GM21515 (cell line): ENCODE data around the gene WWOX.
"Not testable (repeated sequence)": the region's sequence is repeated elsewhere in the genome, so short reads cannot be mapped to it uniquely, and the experiment has no call there.

Source experiments
- ATAC-seq: cut with Tn5 transposase; IDR thresholded peaks from one replicate; pipeline ENCODE4 v1.9.1; 2021; ENCODE audit not compliant: unreplicated experiment

The WWOX gene

DNA sequence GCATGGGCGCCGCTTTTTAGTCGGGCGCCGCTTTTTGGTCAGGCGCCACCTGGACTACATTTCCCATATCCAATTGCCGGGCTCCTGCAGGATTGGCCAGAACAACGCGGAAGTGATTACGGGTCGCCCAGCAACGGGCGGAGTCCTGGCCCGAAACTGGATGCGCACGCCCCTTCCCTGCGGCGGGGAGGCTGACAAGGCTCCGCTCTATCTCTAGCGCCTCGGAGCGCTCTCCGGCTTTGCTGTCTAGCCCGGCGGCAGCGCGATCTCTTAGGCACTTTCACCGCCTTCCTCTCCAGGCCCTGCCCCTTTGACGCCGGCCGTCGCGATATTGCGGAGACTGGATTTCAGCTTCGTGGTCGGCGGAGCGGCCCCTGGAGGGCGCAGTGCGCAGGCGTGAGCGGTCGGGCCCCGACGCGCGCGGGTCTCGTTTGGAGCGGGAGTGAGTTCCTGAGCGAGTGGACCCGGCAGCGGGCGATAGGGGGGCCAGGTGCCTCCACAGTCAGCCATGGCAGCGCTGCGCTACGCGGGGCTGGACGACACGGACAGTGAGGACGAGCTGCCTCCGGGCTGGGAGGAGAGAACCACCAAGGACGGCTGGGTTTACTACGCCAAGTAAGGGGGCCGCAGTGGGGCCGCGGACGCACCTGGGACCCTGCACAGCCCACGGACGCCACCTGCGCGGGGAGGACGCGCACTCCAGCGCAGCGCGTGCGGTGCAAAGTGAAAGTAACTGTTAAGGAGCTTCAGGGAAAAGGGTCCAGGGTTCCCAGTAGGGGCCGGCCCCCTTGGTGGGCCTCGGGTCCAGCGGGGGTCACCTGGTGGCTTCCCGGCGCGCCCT is at the start of gene WWOX:
TSS of gene WWOX (plus strand) at position 384 of the 841 bp plus-strand sequence.
- peak; percentile 96 for ATAC-seq

DNA sequence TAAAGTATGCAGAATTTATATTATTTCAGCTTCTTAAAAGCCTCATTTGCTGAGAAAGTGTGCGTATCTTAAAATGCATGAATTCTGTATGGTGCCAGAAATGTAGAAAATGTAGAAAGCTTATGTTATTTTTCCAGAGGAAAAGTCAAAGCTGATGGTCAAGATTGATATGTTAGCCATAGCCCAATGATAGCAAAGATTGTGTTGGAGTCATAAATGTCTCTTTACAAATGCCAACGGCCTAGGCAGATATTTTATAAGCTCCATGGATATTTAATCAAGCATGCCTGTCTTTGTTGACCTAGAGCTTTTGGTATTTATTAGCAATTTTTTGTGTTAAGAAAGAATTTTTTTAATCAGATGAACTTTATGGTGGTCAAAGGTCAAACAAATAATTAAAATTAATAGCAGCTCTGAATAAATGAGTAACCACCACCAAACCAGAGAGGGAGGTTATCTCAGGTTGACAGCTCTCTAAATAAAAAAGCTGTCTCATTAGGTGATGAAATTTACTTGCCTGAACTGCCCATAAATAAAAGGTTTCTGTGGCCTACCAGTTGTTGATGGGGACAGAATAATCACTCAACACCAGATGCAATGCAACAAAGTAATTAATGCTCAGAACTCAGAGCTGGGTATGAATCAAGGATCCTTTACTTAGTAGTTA is 48.6 kb upstream of the WWOX start:
- no peak for ATAC-seq

DNA sequence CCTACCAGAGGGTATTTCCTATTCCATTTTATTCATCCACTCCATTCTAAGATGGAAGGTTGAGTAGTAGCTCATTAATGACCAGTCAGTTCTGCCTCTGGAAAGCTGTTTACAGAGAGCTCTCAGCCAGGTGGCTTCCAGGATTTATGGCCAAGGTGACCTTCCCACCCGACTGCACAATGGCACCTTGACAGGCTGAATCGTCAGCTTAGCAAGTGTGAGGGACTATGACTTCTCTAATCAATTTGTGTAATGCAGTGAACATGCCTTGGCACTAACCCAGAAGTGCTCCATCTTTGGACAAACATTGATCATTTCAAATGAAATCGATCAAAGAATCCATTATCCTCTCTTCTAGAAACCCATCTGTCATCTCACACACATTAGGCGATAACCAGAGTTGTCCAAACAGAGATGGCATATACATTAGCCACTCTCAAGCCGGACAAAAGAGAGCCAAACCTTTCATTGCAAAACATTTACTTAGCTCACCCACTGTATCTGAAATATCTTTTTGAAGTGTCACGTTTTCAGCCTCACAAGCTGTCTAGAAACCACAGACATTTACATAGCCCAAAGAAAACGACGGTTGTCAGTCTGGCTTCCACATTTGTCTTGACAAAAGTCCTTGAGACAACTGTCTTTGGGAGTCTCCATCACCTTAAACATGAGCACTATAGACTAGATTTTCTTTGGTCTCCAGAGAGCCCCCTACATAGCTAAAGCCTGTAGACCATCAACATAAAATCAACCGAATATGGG is 41.5 kb upstream of the WWOX start:
- no peak for ATAC-seq

DNA sequence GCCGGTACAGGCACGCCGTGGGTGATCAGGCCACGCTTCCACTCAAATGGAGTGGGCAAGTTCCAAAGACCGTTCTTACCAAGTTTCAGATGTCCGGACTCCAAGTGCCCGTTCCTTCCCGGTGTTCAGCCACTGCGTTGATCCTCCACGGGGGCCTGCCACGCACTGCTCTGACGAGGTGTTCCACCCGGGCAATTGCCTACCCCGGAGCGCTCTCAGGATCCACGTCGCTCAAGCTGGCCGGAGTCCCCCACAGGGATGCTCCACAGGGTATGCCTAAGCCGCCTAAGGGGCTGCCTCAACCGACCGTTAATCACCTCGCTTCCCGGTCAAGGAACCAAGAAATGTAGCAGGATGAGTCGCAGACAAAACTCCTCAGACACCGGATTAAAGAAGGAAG is 39.6 kb upstream of the WWOX start:
- ATAC-seq = not testable (repeated sequence)

DNA sequence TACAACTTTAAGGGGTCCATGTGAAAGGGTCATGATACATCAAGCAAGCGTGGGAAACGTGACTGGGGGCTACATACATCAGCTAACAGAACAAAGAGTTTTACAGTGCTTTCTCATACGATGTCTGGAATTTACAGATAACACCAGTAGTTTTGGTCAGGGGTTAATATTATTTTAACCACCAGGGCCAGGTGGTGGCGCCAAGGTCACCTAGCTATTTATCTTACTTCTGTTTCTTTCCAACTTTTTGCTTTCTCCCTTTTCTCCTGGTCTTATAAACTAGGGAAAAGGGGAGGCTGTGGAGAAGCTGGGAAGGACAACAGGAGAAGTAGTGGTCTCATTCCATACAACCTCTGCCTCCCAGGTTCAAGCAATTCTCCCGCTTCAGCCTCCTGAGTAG is 39.2 kb upstream of the WWOX start:
- ATAC-seq = no peak

DNA sequence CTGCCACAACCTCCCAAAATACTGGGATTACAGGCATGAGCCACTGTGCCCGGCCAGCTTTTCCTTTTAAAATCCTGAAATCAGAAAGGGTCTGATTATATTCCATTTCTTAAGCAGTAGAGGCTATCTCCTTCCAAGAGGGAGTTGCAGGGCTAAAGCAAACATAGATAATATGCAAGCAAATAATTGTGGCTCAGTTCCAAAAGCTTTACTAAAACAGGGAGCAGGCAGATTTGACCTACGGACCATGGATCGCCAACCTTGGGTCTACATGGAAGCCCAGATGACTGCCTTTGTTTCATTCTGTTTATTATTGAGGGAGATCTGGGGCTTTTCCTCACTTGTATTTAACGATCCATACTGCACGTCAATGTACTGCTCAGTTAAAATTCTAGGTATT is 38.6 kb upstream of the WWOX start:
- no peak for ATAC-seq

DNA sequence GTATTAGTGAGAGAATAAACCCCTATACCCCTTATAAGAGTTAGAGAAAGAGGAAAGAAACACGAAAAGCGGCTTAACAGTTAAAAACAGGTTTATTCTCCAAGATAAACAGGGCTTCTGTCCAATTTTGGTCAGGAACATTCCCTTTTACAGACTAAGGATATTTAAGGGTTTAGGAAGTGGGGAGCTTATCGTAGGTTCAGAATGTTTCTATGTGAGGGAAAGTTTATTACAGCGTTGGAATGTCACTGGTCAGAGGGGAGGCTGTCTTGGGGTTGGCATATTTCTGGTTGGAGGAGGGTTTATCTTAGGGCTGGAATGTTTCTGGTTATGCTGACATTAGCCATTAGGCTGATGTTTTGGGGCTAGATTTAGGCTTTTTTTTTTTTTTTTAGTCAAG is 34.1 kb upstream of the WWOX start:
- ATAC-seq = no peak

DNA sequence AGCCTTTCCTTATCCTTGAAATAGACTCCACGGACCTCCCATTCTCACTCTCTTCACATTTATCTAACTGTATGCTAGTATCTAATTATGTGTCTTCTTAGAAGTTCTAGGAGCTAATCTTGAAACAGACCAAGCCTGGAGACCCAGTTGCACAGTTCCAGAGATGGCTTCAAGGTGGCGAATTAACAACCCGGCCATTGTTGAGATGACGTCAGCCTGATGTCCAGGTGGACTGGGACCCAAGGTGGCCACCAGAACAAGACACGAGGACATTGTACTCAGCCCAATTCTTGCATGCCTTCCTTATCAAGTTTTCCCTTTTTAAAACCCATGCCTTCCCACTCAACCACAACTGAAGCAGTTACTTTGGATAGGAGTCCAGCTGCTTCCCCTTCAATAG is 29.5 kb upstream of the WWOX start:
- no peak for ATAC-seq

DNA sequence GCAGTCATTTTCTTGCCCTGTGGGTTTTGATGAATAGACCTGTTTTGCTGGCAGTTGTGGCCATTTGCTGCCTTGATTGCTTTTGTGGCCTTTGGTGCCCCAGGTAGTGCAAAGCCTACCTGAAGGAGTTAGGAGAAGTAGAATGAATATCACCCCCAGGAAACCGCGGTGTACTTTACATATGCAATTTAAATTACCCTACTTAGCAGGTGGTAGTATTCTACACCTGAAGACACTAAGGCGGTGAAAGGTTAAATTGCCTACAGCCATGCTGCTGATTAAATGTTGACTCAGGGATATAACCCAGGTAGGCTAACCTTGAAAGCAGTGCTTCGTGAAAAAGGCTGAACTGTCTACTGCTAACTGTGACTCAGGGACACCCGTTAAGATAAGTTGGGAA is 27.2 kb upstream of the WWOX start:
- ATAC-seq = no peak

DNA sequence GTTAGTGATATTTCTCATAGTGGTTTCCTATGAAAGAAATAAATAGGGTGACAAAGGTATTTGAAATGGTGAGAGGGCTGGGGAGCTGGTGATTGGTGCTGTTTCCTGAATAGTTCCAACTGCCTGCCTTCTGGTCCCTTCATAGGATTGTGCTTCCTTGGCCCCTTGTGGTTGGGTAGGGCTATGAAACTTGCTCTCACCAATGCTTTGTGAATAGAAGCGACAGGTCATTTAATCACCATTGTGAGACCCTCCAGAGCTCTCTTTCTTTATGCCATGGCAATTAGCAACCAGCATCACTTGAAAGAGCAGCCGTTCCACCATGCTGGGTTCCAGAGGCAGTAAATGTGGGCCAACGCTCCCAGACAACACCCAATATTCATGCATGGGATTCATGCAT is 23.7 kb upstream of the WWOX start:
- no peak for ATAC-seq

DNA sequence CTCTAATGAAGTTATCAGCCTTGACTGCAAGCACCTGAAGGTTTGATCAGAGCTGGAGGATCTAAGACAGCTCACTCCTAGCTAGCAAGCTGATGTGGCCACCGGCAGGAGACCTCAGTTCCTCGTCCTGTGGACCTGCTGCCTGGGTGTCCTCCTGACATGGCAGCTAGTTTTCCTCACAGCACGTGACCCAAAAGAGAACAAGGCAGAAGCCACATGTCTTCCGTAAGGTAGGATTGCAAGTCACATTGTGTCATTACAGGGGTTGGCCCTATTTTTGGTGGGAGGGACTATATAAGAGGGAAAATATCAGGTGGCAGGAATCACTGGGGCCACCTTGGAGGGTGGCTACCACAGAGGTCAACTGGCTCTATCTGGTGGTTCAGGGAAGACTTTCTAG is 18.1 kb upstream of the WWOX start:
- ATAC-seq = no peak

DNA sequence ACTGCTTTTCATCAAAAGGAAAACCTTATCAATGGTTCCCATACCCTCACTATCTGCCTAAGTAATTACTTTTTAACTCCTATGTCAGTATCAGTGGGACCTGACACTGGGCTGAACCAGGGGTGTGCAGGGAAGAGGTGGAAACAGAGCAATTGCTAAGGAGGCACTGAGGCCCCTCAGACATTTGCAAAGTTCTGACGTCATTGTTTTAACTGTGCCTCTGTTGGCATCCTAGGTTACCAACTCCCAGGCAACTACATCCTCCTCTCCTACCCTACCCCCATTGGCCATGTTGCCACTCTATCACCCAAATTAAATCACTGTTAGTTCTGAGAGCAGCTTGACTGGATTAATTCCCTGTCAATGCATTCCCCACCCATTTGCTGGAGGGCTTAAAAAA is 8.0 kb upstream of the WWOX start:
- ATAC-seq = no peak

DNA sequence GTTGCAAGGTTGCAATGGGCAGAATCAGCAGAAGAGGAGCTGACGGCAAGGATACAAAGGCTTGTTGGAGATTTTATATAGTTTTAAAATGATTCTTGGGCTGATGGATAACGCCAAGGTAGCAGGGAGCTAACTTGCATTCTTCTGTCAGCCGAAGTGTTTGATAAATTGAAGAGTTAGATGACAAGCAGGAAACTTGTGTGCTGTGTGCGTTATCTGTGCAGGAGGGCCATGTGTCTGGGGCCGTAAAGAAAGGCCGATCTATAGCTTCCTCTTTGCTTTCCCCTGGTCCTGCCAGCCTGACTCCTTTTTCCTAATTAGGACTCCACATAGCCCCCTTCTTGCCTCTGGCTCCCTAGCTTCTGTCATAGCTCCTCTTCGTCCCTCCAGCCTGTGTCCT is 6.7 kb upstream of the WWOX start:
- no peak for ATAC-seq

DNA sequence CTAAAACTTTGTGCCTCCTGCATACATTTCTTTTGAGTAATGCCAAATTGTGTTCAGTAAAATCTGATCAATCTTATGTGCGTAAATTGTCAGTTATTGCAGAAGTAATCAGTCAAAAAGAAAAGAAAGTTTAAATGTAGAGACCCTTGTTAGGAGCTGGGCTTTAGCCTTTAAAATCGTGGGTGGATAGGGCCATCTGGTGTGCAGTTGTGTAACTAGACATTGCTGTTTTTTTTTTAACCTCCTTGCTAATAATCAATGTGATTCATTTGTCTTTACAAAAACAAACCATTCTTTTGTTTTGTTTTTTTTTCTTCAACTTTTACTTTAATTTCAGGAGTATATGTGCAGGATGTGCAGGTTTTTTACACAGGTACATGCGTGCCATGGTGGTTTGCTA is 5.3 kb upstream of the WWOX start:
- ATAC-seq = no peak

DNA sequence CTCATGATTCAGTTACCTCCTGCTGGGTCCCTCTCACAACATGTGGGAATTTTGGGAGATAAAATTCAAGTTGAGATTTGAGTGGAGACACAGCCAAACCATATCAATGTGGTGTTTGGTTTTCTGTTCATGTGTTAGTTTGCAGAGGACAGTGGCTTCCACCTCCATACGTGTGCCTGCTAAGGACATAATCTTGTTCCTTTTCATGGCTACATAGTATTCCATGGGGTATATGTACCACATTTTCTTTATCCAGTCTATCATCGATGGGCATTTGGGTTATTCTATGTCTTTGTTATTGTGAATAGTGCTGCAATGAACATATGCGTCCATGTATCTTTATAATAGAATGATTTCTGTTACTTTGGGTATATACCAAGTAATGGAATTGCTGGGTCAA is 4.5 kb upstream of the WWOX start:
- ATAC-seq = no peak

DNA sequence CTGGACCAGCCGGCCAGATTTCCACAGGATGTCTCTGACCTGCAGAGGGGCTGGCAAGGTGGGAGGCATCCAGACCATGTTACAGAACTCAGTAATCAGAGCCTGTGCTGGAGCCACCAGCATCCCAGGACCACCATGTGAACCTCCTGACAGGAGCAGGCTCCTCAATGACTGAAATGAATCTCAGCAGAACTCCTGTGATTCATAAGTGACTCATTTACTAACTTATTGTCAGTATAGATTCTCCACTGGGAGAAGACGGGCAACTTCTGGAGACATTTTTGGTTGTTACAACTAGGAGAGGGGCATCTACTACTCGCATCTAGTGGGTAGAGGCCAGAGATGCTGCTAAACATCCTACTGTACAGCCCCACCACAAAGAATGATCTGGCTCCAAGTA is 3.1 kb upstream of the WWOX start:
- ATAC-seq = no peak

DNA sequence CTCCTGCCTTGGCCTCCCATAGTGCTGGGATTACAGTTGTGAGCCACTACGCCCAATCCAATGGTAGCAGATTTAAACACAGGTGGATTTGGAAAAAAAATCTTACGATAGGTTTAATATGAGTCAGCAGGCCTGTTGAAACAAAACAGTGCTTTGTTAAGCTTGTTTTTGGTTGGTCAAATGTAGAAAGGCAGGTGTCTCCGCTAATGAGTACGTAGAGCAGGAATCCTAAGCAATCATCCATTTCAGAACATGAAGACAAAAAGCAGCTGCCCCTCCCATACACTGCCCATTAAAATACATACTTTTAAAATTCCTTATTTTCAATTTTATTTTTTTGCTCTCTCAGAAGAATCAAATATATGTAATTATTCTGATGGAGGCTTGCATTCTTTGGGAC is 1.9 kb upstream of the WWOX start:
- ATAC-seq = no peak

DNA sequence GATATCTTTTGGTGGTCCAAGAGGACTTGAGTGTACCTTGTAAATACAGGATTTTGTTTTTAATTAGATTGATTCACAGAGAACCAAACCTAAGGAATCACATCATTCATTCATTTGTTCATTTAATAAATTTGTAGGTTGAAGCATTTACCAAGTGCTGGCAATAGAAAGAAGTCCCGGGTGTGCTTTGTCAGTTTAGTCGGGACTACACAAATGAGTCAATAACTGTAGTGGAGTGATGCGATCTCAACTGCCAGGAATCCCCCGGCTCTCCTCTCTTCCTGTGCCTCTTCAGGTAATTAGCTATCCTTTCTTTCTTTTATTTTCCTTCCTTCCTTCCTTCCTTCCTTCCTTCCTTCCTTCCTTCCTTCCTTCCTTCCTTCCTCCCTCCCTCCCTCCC is 1.4 kb upstream of the WWOX start:
- no peak for ATAC-seq

DNA sequence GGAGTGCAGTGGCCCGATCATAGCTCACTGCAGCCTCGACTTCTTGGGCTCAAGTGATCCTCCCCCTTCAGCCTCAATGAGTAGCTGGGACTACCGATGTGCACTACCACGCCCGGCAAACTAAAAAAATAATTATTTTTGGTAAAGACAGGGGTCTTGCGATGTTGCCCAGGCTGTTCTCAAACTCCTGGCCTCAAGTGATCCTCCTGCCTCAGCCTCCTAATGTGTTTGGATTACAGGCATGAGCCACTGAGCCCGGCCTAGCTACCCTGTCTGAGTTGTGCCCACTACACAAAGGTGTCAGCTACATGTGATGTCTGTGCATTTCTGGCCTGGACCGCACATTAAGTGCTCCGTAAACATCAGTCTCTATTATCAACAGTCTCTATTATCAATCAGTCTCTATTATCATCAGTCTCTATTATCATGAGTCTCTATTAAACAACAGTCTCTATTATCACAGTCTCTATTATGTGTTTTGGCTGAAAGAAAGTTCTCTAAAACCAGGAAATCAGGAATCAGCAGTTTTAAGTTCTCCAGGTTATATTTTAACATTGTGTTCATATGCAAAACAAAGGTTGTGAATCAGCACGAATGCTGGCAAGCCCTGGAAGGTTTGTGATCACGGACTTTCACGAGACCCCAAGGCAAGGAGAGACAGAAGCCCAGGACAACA is 721 bp upstream of the WWOX start:
- no peak for ATAC-seq

DNA sequence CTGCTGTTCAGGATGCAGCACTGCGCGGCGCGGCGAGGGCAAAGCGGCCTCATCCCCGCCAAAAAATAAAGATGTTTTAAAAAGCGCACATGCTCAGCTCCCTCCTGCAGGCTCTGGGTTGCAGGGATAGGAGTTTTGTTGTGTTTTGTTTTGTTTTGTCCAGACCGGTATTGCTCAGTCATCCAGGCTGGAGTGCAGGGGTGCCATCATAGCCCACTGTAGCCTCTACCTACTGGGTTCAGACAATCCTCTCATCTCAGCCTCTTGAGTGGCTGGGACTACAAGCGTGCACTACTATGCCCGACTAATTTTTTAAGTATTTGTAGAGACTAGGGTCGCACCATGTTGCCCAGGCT is 636 bp downstream of the WWOX start:
- peak; percentile 36 for ATAC-seq

DNA sequence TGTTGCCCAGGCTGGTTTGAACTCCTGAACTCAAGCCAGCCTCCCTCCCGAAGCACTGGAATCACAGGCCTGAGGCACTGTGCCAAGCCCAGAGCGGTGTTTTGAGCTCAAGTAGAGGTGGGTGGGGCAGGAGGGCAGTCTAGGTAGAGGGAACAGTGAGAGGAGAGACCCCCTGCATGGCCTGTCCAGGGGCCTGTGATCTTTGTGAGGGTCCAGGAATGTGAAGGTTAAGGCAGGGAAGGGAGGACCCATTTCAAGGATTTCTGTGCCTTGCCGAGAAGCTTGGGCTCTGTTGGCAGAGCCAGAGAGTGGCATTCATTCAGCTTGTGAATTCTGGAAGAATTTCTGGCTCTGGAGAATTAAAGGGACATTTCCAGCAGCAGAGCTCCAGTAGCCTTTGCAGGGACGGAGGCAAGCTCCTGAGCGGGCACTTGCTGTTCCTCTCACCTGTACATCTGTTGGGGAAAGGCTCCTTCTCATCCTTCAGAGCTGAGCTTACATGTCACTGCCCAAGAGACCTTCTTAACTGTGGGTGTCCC is 2.7 kb downstream of the WWOX start:
- ATAC-seq = no peak
